GM18951 (cell line): Measurements from ENCODE around the gene MAOB.

ENCODE experiments used
- POLR2A ChIP-seq: IDR thresholded peaks from 4 replicates; pipeline ENCODE4 v1.6.1; 2011; ENCODE audit warnings: mild to moderate bottlenecking; ENCODE audit not compliant: insufficient read length, insufficient read depth; ENCODE audit errors: extremely low read depth
- in situ Hi-C: fragments of 300-500 bp; cut with MboI; formaldehyde crosslinking; loops from one replicate; pipeline ENCODE4 v1.12.0; 2022; ENCODE audit warnings: low sequenced_read_pairs, mixed read lengths, inconsistent platforms; ENCODE audit not compliant: unreplicated experiment

Gene MAOB

DNA sequence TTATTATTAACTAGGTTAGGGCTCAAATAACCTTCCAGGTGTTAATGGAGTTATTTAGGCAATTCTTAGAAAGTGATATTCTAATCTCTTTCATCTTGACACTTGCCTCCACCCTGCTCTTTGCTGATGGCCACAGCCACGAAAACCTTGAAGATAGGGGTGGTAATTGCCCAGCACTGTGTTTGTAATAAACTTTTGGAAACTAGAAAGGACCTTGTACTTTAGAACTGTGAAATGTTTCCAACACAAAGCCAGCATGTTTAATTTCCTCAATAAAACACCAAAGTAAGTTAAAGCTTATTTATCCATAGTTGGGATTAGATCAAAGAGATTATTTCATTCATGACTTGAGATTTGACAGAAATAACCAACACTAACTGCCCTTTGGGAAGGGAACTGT lies 147.8 kb downstream of the MAOB start:
- no peak for TF ChIP-seq POLR2A
- in situ Hi-C loops, result loop anchor here (25.0 kb wide), 1 partner anchor 397 kb away; no protein-coding TSS in a partner anchor

- TF ChIP-seq POLR2A, result no peak
- in situ Hi-C loops, result loop anchor here (25.0 kb wide), 1 partner anchor 396 kb away; no protein-coding TSS in a partner anchor
Measured at GRCh38 chrX:43733699-43734098, 148.6 kb downstream of the MAOB start.

DNA sequence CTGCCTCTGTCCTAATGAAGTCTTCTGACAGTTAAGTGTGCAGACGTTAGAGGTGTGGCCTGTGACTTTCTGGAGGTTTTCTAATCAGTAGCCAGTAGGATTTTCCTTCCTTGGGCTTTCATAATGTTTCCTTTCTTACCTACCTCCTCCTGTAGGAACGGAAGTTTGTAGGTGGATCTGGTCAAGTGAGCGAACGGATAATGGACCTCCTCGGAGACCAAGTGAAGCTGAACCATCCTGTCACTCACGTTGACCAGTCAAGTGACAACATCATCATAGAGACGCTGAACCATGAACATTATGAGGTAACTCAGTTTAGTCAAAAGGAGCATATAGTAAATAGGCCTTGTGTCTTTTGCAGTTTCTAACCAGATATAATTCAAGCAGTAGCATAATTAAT lies 151.2 kb downstream of the MAOB start:
- no peak for TF ChIP-seq POLR2A
- in situ Hi-C loops, result loop anchor here (25.0 kb wide), 1 partner anchor 394 kb away; no protein-coding TSS in a partner anchor

DNA sequence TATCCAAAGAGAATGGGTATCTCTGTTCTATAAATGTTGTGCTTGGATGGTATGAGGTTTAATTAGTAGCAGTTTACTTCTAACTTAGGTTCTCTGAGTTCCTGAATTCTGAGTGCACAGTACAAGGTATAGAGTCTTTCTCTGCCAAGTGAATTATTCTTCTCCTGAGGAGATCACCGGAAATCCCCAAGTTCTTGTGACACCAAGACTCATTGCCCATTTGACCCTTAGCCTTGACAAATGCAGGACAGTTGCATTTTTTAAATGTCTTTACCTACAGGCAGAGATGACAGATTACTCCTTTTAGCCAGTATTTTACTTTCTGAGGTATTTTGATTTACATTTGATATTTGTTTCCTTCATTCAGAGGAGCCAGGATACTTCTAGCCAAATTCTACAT lies 153.3 kb downstream of the MAOB start:
- TF ChIP-seq POLR2A, result no peak
- in situ Hi-C loops, result loop anchor here (25.0 kb wide), 1 partner anchor 392 kb away; no protein-coding TSS in a partner anchor

DNA sequence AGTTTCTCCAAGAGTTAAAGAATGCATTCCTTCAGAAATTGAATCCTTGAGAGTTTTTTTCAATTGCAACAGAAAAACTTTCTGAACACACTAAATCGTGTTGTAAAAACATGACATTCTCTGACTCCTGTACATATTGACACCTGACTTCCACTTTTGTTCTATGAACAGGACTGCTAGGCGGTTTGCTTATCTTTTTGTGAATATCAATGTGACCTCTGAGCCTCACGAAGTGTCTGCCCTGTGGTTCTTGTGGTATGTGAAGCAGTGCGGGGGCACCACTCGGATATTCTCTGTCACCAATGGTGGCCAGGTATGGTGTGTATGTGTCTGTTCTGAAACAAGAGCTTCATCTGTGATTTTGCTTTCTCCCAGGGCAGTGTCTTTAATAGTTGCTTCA lies 154.2 kb downstream of the MAOB start:
- no peak for TF ChIP-seq POLR2A
- in situ Hi-C loops, result loop anchor here (25.0 kb wide), 1 partner anchor 391 kb away; no protein-coding TSS in a partner anchor

DNA sequence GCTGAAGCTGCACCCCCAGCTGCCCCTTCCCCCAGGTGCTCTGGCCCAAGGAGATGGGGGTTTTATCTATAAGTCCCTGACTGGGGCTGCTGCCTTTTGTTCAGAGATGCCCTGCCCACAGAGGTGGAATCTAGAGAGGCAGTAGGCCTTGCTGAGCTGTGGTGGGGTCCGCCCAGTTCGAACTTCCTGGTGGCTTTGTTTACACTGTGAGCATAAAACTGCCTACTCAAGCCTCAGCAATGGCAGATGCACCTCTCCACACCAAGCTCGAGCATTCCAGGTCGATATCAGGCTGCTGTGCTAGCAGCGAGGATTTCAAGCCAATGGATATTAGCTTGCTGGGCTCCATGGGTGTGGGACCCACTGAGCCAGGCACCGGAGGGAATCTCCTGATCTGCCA lies 155.0 kb downstream of the MAOB start:
- in situ Hi-C loops, result loop anchor here (25.0 kb wide), 1 partner anchor 390 kb away; no protein-coding TSS in a partner anchor

DNA sequence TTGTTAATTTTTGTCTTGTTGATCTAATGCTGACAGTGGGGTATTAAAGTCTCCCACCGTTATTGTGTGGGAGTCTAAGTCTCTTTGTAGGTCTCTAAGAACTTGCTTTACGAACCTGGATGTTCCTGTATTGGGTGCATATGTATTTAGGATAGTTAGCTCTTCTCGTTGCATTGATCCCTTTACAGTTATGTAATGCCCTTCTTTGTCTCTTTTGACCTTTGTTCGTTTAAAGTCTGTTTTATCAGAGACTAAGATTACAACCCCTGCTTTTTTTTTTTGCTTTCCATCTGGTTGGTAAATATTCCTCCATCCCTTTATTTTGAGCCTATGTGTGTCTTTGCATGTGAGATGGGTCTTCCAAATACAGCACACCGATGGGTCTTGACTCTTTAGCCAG lies 157.0 kb downstream of the MAOB start:
- in situ Hi-C loops, result loop anchor here (25.0 kb wide), 1 partner anchor 388 kb away; no protein-coding TSS in a partner anchor

- TF ChIP-seq POLR2A, result no peak
- in situ Hi-C loops, result no loop called here
Measured at GRCh38 chrX:43720961-43721360, 161.3 kb downstream of the MAOB start.

DNA sequence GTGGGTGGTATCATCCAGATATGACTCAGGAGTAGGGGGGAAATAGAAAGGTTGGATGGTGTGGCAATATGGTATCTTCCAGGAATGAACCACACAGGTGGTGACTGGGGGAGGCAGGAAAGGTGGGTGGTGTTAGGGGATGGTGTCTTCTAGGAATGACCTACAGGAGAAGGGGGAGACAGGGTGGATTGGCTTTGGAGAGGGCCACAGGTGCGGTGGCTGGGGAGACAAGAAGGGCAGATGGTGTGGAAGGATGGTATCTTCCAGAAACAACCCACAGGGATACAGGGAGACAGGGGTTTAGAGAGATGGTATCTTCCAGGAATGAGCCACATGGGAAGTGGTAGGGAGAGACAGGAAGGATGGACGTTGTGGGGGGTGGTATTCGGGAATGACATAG lies 162.2 kb downstream of the MAOB start:
- TF ChIP-seq POLR2A, result no peak

GRCh38 chrX:43718956-43719355 lies 163.3 kb downstream of the MAOB start:
- in situ Hi-C loops, result no loop called here

More for the DNA sequence above, 162.2 kb downstream of the MAOB start:
- in situ Hi-C loops, result no loop called here

GRCh38 chrX:43718546-43718945 lies 163.7 kb downstream of the MAOB start:
- no peak for TF ChIP-seq POLR2A
- in situ Hi-C loops, result no loop called here

More at GRCh38 chrX:43718956-43719355, 163.3 kb downstream of the MAOB start:
- no peak for TF ChIP-seq POLR2A

GRCh38 chrX:43718081-43718480 lies 164.2 kb downstream of the MAOB start:
- in situ Hi-C loops, result no loop called here
- no peak for TF ChIP-seq POLR2A

GRCh38 chrX:43717161-43717560 lies 165.1 kb downstream of the MAOB start:
- in situ Hi-C loops, result no loop called here
- no peak for TF ChIP-seq POLR2A

- in situ Hi-C loops, result no loop called here
- no peak for TF ChIP-seq POLR2A
Measured at GRCh38 chrX:43716696-43717095, 165.6 kb downstream of the MAOB start.
